ENCODE measurements around the gene SNX9. TPM values are rescaled to one million over a fixed set of nuclear protein-coding genes. Genes with fewer than 3 reads are reported as not detected.

The SNX9 gene
- total RNA-seq, 2 donors from 2014 or later: 19.8 to 24.1 TPM

DNA sequence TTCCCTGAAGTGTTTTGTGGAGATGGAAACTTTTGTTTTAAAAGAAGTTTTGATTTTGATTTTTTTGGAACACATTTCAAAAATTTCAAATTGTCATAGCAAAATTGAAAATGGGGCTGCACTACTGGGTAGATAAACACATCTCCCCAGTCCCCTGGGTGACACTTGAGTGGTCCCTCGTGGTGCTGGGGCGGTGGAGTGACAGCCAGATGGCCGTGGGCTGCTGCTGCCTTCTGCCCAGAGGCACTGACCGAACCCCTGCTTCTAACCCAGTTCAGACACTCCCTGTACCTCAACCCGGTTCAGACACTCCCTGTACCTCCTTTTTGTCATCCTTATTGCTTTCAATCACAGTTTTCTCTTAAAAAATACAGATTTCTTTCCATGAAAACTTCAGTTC, 88.7 kb downstream of the SNX9 start:
- Histone ChIP-seq H3K9me3 (no peaks in the 10 kb centered on the region), H3K27me3 (no peaks in the 10 kb centered on the region), H3K27ac (no peak overlapping the region), H3K4me3 (no peak overlapping the region), H3K36me3 (replicated peaks in 1 of 2; ENCODE audit: insufficient read depth in 1 of 2, low read depth in 2 of 2) (peaks cover 0 to 3% of the 10 kb centered on the region in 2 donors), H3K4me1 (no peaks in the 10 kb centered on the region)
- TF ChIP-seq, protein P1, sequence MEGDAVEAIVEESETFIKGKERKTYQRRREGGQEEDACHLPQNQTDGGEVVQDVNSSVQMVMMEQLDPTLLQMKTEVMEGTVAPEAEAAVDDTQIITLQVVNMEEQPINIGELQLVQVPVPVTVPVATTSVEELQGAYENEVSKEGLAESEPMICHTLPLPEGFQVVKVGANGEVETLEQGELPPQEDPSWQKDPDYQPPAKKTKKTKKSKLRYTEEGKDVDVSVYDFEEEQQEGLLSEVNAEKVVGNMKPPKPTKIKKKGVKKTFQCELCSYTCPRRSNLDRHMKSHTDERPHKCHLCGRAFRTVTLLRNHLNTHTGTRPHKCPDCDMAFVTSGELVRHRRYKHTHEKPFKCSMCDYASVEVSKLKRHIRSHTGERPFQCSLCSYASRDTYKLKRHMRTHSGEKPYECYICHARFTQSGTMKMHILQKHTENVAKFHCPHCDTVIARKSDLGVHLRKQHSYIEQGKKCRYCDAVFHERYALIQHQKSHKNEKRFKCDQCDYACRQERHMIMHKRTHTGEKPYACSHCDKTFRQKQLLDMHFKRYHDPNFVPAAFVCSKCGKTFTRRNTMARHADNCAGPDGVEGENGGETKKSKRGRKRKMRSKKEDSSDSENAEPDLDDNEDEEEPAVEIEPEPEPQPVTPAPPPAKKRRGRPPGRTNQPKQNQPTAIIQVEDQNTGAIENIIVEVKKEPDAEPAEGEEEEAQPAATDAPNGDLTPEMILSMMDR (IDR thresholded peaks at IDR 0.05): no peak
- TF ChIP-seq POLR2A (IDR thresholded peaks at IDR 0.05): no peak
- intact Hi-C loops (cut with DNase I): no loop called here
- 88 to 89% methylated on average over 5 of the region's 5 CpGs for whole genome bisulfite sequencing, 2 donors
- ATAC-seq (no peak), DNase-seq (no peak)

DNA sequence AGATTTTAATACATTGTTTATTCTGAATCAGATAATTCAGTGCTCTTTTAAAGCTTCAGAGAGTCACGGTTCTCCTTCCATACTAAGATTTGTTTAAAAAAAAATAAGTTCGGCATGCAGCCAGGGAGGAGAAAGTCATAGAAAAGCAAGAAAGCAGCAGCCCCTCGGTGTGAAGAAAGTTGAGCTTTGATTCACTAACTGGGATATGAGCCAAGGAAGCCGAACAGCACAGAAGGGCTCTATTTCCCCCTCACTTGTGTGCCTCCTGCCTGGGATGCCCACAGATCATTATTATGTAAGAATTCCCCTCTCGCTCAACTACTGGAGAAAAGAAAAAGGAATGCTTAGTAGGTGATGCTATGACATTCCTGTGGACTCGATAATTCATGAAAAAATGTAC, 89.3 kb downstream of the SNX9 start:
- Histone ChIP-seq H3K9me3 (no peaks in the 10 kb centered on the region), H3K4me3 (no peak overlapping the region), H3K27ac (no peak overlapping the region), H3K36me3 (replicated peaks in 1 of 2; ENCODE audit: insufficient read depth in 1 of 2, low read depth in 2 of 2) (peaks cover 0 to 3% of the 10 kb centered on the region in 2 donors), H3K27me3 (no peaks in the 10 kb centered on the region), H3K4me1 (no peaks in the 10 kb centered on the region)
- ATAC-seq (no peak), DNase-seq (no peak)
- TF ChIP-seq POLR2A (IDR thresholded peaks at IDR 0.05): no peak
- TF ChIP-seq, protein P1 (IDR thresholded peaks at IDR 0.05): no peak
- intact Hi-C loops (cut with DNase I): no loop called here
- 52 to 55% methylated on average over 6 of the region's 6 CpGs for whole genome bisulfite sequencing, 2 donors

DNA sequence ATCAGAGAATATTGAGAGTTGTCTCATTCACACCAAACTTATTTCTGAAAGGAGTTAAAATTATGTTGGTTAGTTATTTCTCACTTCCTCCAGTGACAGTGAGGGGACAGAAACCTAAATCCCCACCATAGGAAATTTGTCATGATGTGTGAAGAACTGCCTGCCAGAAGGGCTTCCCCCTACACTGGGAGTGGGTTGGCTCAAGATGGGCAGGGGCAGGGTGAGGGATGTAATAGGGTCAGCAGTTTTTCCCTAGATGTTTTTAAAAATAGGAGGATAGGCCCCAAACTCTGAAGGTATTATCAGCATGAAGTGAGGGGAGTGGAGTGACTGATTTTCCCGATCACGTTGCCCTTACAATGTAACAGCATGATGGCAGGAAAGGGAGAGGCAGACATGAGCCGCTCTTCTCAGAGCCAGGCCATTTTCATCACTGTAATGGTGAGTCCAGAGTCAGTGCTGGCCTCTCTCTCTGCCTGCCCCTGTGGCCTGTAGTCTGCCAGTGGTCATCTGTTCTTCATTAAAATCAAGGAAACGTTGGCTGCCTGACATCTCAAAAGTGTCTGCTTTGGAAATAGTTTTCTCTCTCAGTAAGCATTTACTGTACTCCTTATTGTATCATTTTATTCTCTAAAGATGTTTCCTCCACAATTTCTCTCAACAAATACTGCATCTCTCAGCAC, 98.8 kb downstream of the SNX9 start:
- no peaks in the 10 kb centered on the region for H3K4me1 ChIP-seq
- H3K36me3 ChIP-seq (replicated peaks in 1 of 2; ENCODE audit: insufficient read depth in 1 of 2, low read depth in 2 of 2): peaks cover 0 to 20% of the 10 kb centered on the region in 2 donors
- H3K9me3 ChIP-seq: no peaks in the 10 kb centered on the region
- TF ChIP-seq, protein P1 (IDR thresholded peaks at IDR 0.05): no peak
- no peak for TF ChIP-seq POLR2A (IDR thresholded peaks at IDR 0.05)
- no peak for ATAC-seq
- no peak overlapping the region for H3K4me3 ChIP-seq
- DNase-seq: no peak
- intact Hi-C loops (cut with DNase I): no loop called here
- WGBS, 2 donors: 75 to 81% methylated on average over 4 of the region's 4 CpGs
- H3K27me3 ChIP-seq: no peaks in the 10 kb centered on the region
- no peak overlapping the region for H3K27ac ChIP-seq

DNA sequence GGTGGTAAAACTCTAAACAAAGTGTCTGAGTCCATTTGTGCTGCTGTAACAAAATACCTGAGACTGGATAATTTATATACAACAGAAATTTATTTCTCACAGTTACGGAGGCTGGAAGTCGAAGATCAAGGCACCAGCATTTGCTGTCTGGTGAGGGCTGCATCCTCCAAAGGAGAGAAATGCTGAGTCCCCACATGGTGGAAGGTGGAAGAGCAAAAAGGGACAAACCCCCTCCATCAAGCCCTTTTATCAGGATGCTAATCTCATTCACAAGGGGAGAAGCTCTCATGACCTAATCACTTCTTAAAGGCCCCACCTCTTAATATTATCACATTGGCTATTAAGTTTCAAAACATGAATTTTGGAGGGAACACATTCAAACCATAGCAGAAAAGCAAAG, 102.7 kb downstream of the SNX9 start:
- no peak for ATAC-seq
- H3K4me1 ChIP-seq: no peaks in the 10 kb centered on the region
- no peak overlapping the region for H3K4me3 ChIP-seq
- DNase-seq: no peak
- no peaks in the 10 kb centered on the region for H3K9me3 ChIP-seq
- H3K27me3 ChIP-seq: no peaks in the 10 kb centered on the region
- H3K27ac ChIP-seq: no peak overlapping the region
- no peak for TF ChIP-seq POLR2A (IDR thresholded peaks at IDR 0.05)
- TF ChIP-seq, protein P1 (IDR thresholded peaks at IDR 0.05): no peak
- peaks cover 13 to 28% of the 10 kb centered on the region in 2 donors for H3K36me3 ChIP-seq (replicated peaks in 1 of 2; ENCODE audit: insufficient read depth in 1 of 2, low read depth in 2 of 2)
- WGBS, 2 donors: 96 to 98% methylated on average over 2 of the region's 2 CpGs
- intact Hi-C loops (cut with DNase I): no loop called here

DNA sequence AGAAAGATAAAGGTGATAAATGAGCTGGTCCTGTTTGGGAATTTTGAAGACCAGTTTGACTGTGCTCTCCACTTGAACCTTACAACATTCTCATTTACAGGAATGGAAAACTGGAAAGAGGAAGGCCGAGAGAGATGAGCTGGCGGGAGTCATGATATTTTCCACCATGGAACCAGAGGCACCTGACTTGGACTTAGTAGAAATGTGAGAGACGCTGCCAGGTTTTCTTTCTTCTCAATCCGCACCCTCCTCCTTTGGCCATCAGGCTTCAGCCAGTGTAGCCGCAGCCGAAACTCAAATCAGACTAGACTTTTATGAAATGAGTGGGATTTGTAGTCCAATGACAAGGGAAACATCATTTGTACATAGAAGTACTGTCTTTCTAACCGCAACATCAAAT, 104.0 kb downstream of the SNX9 start:
- ATAC-seq (no peak), DNase-seq (no peak)
- H3K36me3 ChIP-seq (replicated peaks in 1 of 2; ENCODE audit: insufficient read depth in 1 of 2, low read depth in 2 of 2): peaks cover 13 to 21% of the 10 kb centered on the region in 2 donors
- H3K4me3 ChIP-seq: no peak overlapping the region
- H3K27me3 ChIP-seq: no peaks in the 10 kb centered on the region
- TF ChIP-seq POLR2A (IDR thresholded peaks at IDR 0.05): no peak
- H3K4me1 ChIP-seq: no peaks in the 10 kb centered on the region
- intact Hi-C loops (cut with DNase I): no loop called here
- H3K9me3 ChIP-seq: no peaks in the 10 kb centered on the region
- 93 to 95% methylated on average over 7 of the region's 7 CpGs for WGBS, 2 donors
- H3K27ac ChIP-seq: no peak overlapping the region

All from body of pancreas (tissue), 4 donors.